MCF 10A (cell line): ENCODE measurements around the gene CHRNA4. TPM values are rescaled to one million over a fixed set of nuclear protein-coding genes. Genes with fewer than 3 reads are reported as not detected.
"Not testable (repeated sequence)": the region's sequence is repeated elsewhere in the genome, so short reads cannot be mapped to it uniquely, and the experiment has no call there.

Source experiments
- BruUV-seq: library from RNA; stranded (reverse); fragments of 400-500 nt; replicated peaks from 2 replicates; lab custom pipeline; 2021; lab: Mats Ljungman, UMichigan
- CTCF ChIA-PET: fragments of 300-600 bp; sonication (Branson Sonifier 250); formaldehyde crosslinking; extraction: SDS; loops from one replicate; lab custom pipeline; 2021; ENCODE audit warnings: antibody characterized with exemption, inconsistent platforms; lab: Yijun Ruan, JAX
- POLR2A ChIA-PET: fragments of 300-600, 350-650 bp; sonication (Branson Sonifier 250); formaldehyde crosslinking; extraction: SDS; loops from one replicate; lab custom pipeline; 2020; ENCODE audit warnings: antibody characterized with exemption, inconsistent platforms; lab: Yijun Ruan, JAX
- DNase-seq: peaks from one replicate; pipeline ENCODE4 v3.0.0-alpha.2; 2018; ENCODE audit not compliant: unreplicated experiment
- H3K27ac Mint-ChIP-seq: one replicate; pipeline ENCODE4 v1.8.0; 2022; ENCODE audit warnings: mild to moderate bottlenecking, low read depth, mixed read lengths; ENCODE audit not compliant: unreplicated experiment
- H3K27me3 Mint-ChIP-seq: one replicate; pipeline ENCODE4 v1.8.0; 2022; ENCODE audit warnings: mixed read lengths; ENCODE audit not compliant: insufficient read depth, unreplicated experiment
- H3K36me3 Mint-ChIP-seq: one replicate; pipeline ENCODE4 v1.8.0; 2022; ENCODE audit warnings: mild to moderate bottlenecking, moderate library complexity, mixed read lengths; ENCODE audit not compliant: insufficient read depth, unreplicated experiment
- H3K4me1 Mint-ChIP-seq: one replicate; pipeline ENCODE4 v1.8.0; 2022; ENCODE audit warnings: mixed read lengths; ENCODE audit not compliant: insufficient read depth, unreplicated experiment
- H3K4me3 Mint-ChIP-seq: one replicate; pipeline ENCODE4 v1.8.0; 2022; ENCODE audit warnings: mild to moderate bottlenecking, moderate library complexity, mixed read lengths; ENCODE audit not compliant: unreplicated experiment
- H3K9me3 Mint-ChIP-seq: one replicate; pipeline ENCODE4 v1.8.0; 2022; ENCODE audit warnings: mixed read lengths; ENCODE audit not compliant: unreplicated experiment
- CTCF ChIP-seq: fragments of 200-600 bp; IDR thresholded peaks from one replicate; pipeline ENCODE4 v1.8.0; 2022; ENCODE audit warnings: antibody characterized with exemption, mild to moderate bottlenecking; ENCODE audit not compliant: unreplicated experiment
- intact Hi-C: fragments of 100-400 bp; cut with micrococcal nuclease; formaldehyde crosslinking; loops from 2 replicates; pipeline ENCODE4 v1.14.1; 2022
- total RNA-seq: library from RNA; stranded (reverse); gene quantifications from 2 replicates; pipeline ENCODE4 v1.2.3, GENCODE V29; 2022

The CHRNA4 gene
- total RNA-seq, 1 experiment from 2014 or later, result not detected

DNA sequence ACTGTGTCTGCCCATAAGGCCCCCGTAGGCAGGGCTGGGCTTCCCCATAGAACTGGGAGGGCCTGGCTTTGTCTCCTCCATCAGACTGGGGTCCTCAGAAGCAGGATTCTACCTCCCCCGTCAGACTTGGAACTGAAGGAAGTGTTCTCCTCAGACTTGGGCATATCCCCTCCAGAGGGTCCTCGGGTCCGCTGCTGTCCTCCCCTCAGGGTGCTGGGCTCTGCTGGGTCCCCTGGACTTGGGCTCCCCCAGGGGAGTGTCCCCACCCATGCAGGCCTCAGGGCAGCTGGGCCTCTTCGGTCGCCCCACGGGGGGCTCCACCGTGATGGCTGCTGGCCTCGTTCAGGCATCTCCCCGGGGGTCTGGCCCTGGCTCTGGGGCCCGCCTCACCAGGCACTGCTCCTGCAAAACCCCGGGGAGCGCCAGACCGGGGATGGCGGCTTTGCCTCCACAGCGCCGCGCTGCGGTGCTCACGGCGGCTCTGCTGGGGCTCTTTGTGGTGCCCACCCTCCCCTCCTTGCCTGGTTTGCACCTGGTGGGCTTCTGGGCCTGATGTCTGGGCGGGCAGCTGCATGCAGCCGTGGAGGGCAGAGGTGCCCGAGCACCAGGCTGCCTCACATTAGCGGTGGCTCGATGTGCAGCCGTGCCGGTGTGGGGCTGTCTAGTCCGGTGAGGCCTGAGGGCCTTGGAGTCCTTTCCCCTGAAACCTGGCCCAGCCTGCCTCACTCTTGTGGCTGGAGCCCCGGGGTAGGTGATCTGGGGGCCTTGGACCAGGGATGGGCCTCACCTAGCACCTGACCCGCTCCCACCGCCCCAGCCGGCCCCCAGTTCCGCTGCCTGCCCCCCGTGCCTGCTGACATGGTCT, 54.2 kb downstream of the CHRNA4 start:
- H3K36me3 Mint-ChIP-seq, result no peaks in the 10 kb centered on the region
- H3K4me1 Mint-ChIP-seq, result no peaks in the 10 kb centered on the region
- ChIA-PET POLR2A (interaction anchor here (0.6 kb wide), 1 partner anchor 346 kb away, joined by 3 read pairs; the partner anchor contains the start of gene STMN3), CTCF (interaction anchor here (1.0 to 4.7 kb wide), 2 partner anchors 15 to 73 kb away, joined by 3 to 85 read pairs; no protein-coding TSS in a partner anchor)
- intact Hi-C loops, result loop anchor here (5.0 kb wide), 1 partner anchor 175 kb away; no protein-coding TSS in a partner anchor
- no peak overlapping the region for H3K27ac Mint-ChIP-seq
- H3K27me3 Mint-ChIP-seq, result peaks cover 11% of the 10 kb centered on the region
- TF ChIP-seq CTCF, result no peak
- DNase-seq, result no peak
- BruUV-seq, result no TSS peak
- no peak overlapping the region for H3K4me3 Mint-ChIP-seq
- H3K9me3 Mint-ChIP-seq, result peaks cover under 1% of the 10 kb centered on the region

- CTCF ChIA-PET, result interaction anchor here (0.6 to 1.8 kb wide), 4 partner anchors 27 to 100 kb away, joined by 3 to 7 read pairs (median 4); no protein-coding TSS in a partner anchor
- intact Hi-C loops, result loop anchor here (5.0 kb wide), 1 partner anchor 176 kb away; no protein-coding TSS in a partner anchor
Observed at GRCh38 chr20:63305933-63306672, 55.0 kb downstream of the CHRNA4 start.

DNA sequence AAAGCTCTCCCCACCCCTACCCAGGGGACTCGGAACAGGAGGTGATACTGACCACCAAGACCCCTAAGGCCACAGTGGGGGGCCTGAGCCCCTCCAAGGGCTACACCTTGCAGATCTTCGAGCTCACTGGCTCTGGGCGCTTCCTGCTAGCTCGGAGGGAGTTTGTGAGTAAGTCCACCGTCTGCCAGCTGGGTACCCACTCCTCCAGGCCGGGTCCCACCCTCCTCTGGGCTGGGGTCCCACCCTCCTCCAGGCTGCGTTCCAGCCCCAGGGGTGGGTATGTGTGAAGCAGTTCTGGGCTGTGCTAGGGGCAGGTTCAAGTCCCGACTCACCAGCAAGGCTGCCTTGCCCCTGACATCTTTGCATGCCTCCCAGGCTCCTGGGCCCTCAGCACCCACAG, 55.8 kb downstream of the CHRNA4 start:
- Mint-ChIP-seq H3K4me1 (no peaks in the 10 kb centered on the region), H3K9me3 (peaks cover 8% of the 10 kb centered on the region), H3K36me3 (no peaks in the 10 kb centered on the region), H3K27ac (no peak overlapping the region), H3K4me3 (no peak overlapping the region), H3K27me3 (peaks cover 26% of the 10 kb centered on the region)
- DNase-seq, result no peak
- intact Hi-C loops, result loop anchor here (5.0 kb wide), 1 partner anchor 177 kb away; no protein-coding TSS in a partner anchor
- POLR2A ChIA-PET, result no interaction called here
- CTCF ChIA-PET, result interaction anchor here (0.6 to 1.8 kb wide), 4 partner anchors 28 to 101 kb away, joined by 3 to 7 read pairs (median 4); no protein-coding TSS in a partner anchor
- BruUV-seq, result no TSS peak
- no peak for TF ChIP-seq CTCF

More at GRCh38 chr20:63305933-63306672, 55.0 kb downstream of the CHRNA4 start:
- POLR2A ChIA-PET, result interaction anchor here (0.6 kb wide), 1 partner anchor 347 kb away, joined by 3 read pairs; the partner anchor contains the start of gene STMN3
- peaks cover 19% of the 10 kb centered on the region for H3K27me3 Mint-ChIP-seq
- DNase-seq, H3K4me1 Mint-ChIP-seq, BruUV-seq, H3K27ac Mint-ChIP-seq, H3K9me3 Mint-ChIP-seq, H3K4me3 Mint-ChIP-seq, H3K36me3 Mint-ChIP-seq: not testable (repeated sequence)

DNA sequence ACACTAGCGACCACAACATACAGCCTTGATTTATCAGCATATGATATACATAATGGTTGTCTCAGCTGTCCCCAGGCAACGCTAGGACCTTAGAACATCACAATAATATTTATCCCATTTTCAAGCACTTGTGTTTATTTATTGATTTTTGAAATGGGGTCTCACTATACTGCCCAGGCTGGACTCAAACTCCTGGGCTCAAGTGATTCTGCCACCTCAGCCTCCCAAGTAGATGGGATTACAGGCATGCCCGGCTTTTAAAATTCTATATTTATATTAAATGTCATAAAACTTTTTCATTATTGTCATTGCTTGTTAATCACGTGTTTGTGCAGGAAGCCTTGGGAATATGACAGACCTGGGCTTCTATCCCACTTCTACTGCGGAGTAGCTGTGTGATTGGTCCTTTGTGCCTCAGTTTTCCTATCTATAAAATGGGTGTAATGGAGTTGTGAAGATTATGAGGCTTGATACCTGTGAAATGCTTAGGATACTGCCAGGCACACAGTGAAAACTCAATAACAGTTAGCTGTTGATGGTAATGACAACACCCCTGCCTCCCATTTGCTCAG, 58.0 kb downstream of the CHRNA4 start:
- peaks cover 41% of the 10 kb centered on the region for H3K27me3 Mint-ChIP-seq
- POLR2A ChIA-PET, result no interaction called here
- H3K4me1 Mint-ChIP-seq, result no peaks in the 10 kb centered on the region
- no peak overlapping the region for H3K27ac Mint-ChIP-seq
- DNase-seq, result no peak
- BruUV-seq, result no TSS peak
- H3K4me3 Mint-ChIP-seq, result no peak overlapping the region
- intact Hi-C loops, result no loop called here
- peaks cover 8% of the 10 kb centered on the region for H3K9me3 Mint-ChIP-seq
- H3K36me3 Mint-ChIP-seq, result no peaks in the 10 kb centered on the region
- no peak for TF ChIP-seq CTCF
- CTCF ChIA-PET, result no interaction called here
